ENCODE results near the gene DLG5. TPM values are rescaled to one million over a fixed set of nuclear protein-coding genes. Genes with fewer than 3 reads are reported as not detected.

DLG5 gene
- total RNA-seq, 1 experiment from 2014 or later: 81.7 TPM

DNA sequence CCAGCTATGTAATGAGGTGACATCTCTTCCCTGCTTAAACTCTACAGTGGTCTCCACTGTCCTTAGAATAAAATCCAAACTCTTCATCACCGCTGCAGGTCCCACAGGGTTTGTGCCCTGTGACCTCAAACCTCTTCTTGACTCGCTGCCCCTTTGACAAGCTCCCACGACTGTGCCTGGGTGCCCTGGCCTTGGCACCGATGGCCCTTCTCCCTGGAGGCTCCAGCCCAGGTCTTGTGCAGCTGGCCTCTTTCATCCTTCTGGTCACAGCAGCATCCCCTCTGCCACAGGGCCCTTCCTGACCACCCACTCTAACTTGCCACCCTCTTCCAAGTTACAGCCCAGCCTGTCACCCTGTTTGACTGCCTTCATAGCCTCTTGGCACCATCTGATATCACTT, 108.2 kb downstream of the DLG5 start:
- ChIA-PET POLR2A (ENCODE audit: unreplicated experiment) (no interaction called here), CTCF (no interaction called here)
- intact Hi-C loops (cut with micrococcal nuclease; ENCODE audit: unreplicated experiment): no loop called here
- Histone ChIP-seq H2AFZ (no peak overlapping the region), H3K9me3 (ENCODE audit: insufficient read depth, low read depth) (no peaks in the 10 kb centered on the region), H4K20me1 (ENCODE audit: insufficient read depth) (no peaks in the 10 kb centered on the region; the same call in 1 of the 2 replicates), H3K27me3 (ENCODE audit: insufficient read depth, low read depth) (no peaks in the 10 kb centered on the region), H3K27ac (no peak overlapping the region), H3K4me3 (no peak overlapping the region), H3K4me2 (no peak overlapping the region), H3F3A (ENCODE audit: insufficient read depth, low read depth) (no peaks in the 10 kb centered on the region), H3K36me3 (ENCODE audit: low read depth) (peaks cover 12% of the 10 kb centered on the region; the same call in 1 of the 2 replicates), H3K79me2 (ENCODE audit: low read depth) (no peaks in the 10 kb centered on the region), H3K9me2 (ENCODE audit: insufficient read depth) (no peaks in the 10 kb centered on the region), H3K4me1 (replicated peaks; ENCODE audit: insufficient read depth) (no peaks in the 10 kb centered on the region)
- BruUV-seq (replicated peaks): no TSS peak
- no peak for DNase-seq
- TF ChIP-seq, protein P1, sequence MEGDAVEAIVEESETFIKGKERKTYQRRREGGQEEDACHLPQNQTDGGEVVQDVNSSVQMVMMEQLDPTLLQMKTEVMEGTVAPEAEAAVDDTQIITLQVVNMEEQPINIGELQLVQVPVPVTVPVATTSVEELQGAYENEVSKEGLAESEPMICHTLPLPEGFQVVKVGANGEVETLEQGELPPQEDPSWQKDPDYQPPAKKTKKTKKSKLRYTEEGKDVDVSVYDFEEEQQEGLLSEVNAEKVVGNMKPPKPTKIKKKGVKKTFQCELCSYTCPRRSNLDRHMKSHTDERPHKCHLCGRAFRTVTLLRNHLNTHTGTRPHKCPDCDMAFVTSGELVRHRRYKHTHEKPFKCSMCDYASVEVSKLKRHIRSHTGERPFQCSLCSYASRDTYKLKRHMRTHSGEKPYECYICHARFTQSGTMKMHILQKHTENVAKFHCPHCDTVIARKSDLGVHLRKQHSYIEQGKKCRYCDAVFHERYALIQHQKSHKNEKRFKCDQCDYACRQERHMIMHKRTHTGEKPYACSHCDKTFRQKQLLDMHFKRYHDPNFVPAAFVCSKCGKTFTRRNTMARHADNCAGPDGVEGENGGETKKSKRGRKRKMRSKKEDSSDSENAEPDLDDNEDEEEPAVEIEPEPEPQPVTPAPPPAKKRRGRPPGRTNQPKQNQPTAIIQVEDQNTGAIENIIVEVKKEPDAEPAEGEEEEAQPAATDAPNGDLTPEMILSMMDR (conservative IDR thresholded peaks at IDR 0.05): no peak
- TF ChIP-seq EZH2 (IDR thresholded peaks at IDR 0.05; ENCODE audit: low read depth): no peak

GRCh38 chr10:77817541-77817940, 109.0 kb downstream of the DLG5 start:
- DNase-seq: no peak
- CTCF ChIA-PET: no interaction called here
- H2AFZ ChIP-seq: no peak overlapping the region

DNA sequence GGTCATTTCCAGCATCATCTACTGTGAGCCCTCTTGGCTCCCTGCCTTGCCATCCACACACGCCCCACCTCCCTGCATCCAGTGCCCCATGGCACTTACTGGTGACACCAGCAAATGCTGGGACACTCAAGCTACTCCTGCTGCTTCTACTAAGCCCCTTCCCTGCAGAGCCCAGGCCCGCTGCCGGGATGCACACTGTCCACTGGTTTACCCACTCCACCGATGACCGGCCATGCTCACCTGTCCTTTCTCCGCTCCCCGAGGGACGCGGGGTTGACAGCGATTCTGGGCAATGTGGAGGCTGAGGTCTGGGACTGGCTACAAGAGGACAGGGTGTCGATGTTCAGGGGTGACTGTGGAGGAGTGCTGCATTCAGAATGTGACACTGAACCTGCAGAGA, 110.2 kb downstream of the DLG5 start:
- Histone ChIP-seq H2AFZ (no peak overlapping the region), H3K4me3 (no peak overlapping the region), H3K27me3 (ENCODE audit: insufficient read depth, low read depth) (no peaks in the 10 kb centered on the region), H3K4me1 (replicated peaks; ENCODE audit: insufficient read depth) (no peaks in the 10 kb centered on the region), H3K79me2 (ENCODE audit: low read depth) (no peaks in the 10 kb centered on the region), H3F3A (ENCODE audit: insufficient read depth, low read depth) (no peaks in the 10 kb centered on the region), H4K20me1 (ENCODE audit: insufficient read depth) (no peaks in the 10 kb centered on the region; the same call in 1 of the 2 replicates), H3K4me2 (no peak overlapping the region), H3K27ac (no peak overlapping the region), H3K9me2 (ENCODE audit: insufficient read depth) (no peaks in the 10 kb centered on the region), H3K36me3 (ENCODE audit: low read depth) (0 out of 2 replicates have a peak, but pooled peaks cover 12% of the 10 kb centered on the region), H3K9me3 (ENCODE audit: insufficient read depth, low read depth) (no peaks in the 10 kb centered on the region)
- DNase-seq: no peak
- POLR2A ChIA-PET (ENCODE audit: unreplicated experiment): no interaction called here
- no TSS peak for BruUV-seq (replicated peaks)
- TF ChIP-seq, protein P1 (conservative IDR thresholded peaks at IDR 0.05): no peak
- TF ChIP-seq EZH2 (IDR thresholded peaks at IDR 0.05; ENCODE audit: low read depth): no peak
- CTCF ChIA-PET: no interaction called here
- intact Hi-C loops (cut with micrococcal nuclease; ENCODE audit: unreplicated experiment): no loop called here

More at GRCh38 chr10:77817541-77817940, 109.0 kb downstream of the DLG5 start:
- Histone ChIP-seq H3K79me2 (ENCODE audit: low read depth) (no peaks in the 10 kb centered on the region), H3K4me2 (no peak overlapping the region), H4K20me1 (ENCODE audit: insufficient read depth) (no peaks in the 10 kb centered on the region; the same call in 1 of the 2 replicates), H3K36me3 (ENCODE audit: low read depth) (peaks cover 12% of the 10 kb centered on the region; the same call in 1 of the 2 replicates), H3K4me1 (replicated peaks; ENCODE audit: insufficient read depth) (no peaks in the 10 kb centered on the region), H3K9me2 (ENCODE audit: insufficient read depth) (no peaks in the 10 kb centered on the region), H3K9me3 (ENCODE audit: insufficient read depth, low read depth) (no peaks in the 10 kb centered on the region), H3K4me3 (no peak overlapping the region), H3F3A (ENCODE audit: insufficient read depth, low read depth) (no peaks in the 10 kb centered on the region), H3K27ac (no peak overlapping the region), H3K27me3 (ENCODE audit: insufficient read depth, low read depth) (no peaks in the 10 kb centered on the region)
- TF ChIP-seq, protein P1 (conservative IDR thresholded peaks at IDR 0.05): no peak
- no peak for TF ChIP-seq EZH2 (IDR thresholded peaks at IDR 0.05; ENCODE audit: low read depth)
- POLR2A ChIA-PET (ENCODE audit: unreplicated experiment): no interaction called here
- no TSS peak for BruUV-seq (replicated peaks)
- intact Hi-C loops (cut with micrococcal nuclease; ENCODE audit: unreplicated experiment): no loop called here

All from PC-9 (cell line).